Measurements from ENCODE around the gene SULT6B1.
A peak's percentile ranks its signal among the peaks of the same experiment; 100 is the strongest.
"Not testable (repeated sequence)": the region's sequence is repeated elsewhere in the genome, so short reads cannot be mapped to it uniquely, and the experiment has no call there.

Gene SULT6B1

DNA sequence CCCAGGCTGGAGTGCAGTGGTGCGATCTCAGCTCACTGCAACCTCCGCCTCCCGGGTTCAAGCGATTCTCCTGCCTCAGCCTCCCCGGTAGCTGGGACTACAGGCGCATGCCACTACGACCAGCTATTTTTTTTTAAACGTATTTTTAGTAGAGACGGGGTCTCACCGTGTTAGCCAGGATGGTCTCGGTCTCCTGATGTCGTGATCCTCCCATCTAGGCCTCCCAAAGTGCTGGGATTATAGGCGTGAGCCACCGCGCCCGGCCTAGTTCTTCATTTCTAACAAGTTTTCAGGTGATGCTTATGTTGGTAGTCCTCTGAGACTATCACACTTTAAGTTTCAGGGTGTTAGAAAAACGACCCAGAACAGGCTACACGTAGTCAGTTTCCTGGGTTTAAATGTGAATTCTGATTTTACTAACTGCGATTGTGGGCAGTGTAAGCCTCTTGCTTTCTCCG, 7.4 kb upstream of the SULT6B1 start:
- not testable (repeated sequence) for DNase-seq (ENCODE audit: low read depth)

- DNase-seq (ENCODE audit: low read depth): no peak
These were observed 4.1 kb upstream of the SULT6B1 start for GRCh38 chr2:37192551-37192950.

DNA sequence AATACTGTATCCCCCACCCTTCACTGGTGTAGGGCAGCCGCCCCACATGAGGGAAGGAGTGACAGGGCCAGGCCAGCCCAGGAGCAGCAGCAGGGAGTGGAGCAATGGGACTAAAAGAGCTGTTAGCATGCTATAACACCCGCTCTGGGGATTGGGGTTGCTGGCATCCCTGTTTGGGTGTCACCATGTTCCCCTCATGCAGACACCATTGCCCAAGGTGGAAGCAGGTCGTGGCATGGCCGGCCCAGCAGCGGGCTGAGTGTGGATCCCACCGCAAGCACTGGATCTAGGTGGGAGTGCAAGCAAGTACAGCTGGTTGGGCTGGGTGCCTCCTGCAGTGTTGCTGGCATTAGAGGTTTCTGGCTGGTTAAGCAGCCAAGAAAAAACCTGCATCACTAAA, 3.3 kb upstream of the SULT6B1 start:
- no peak for DNase-seq (ENCODE audit: low read depth)

DNA sequence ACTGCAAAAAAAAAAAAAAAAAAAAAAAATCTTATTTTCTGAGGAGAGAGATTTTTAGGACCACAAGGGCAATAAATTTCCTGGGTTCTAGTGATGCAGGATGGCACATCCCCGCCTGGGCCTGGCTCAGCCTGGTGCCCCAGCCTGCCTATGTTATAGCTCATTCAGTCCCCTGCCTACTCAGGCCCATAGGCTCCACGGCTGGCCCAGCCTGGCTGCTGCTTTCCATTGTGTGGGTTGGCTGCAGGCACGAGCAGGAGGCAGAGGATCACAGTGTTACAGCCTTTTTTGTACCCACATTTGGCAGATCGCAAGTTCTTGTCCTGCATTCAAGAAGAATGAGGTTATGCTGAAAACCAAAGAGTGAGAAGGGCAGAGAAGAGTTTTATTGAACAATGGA, 2.8 kb upstream of the SULT6B1 start:
- no peak for DNase-seq (ENCODE audit: low read depth)

DNA sequence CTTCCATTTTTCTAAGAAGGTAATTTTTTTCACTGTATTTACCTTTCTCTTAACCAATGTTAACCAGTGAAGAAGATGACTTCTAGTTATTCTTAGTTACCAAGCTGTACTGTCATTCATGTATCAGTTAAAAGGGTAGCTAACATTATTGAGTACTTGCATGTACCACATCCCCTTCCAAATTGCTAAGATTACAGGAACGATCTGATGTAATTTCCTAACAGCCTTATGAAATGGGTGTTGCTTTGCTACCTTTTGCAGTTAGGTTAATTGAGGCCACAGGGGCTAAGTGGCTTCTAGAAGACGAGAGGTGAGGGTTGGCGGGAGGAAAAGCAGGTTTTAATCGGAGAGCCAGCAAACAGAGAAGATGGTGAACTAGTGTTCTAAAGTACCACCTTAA, 1.8 kb upstream of the SULT6B1 start:
- no peak for DNase-seq (ENCODE audit: low read depth)

- DNase-seq (ENCODE audit: low read depth): peak; percentile 57
These were observed 1.1 kb upstream of the SULT6B1 start for GRCh38 chr2:37189452-37190153.

GRCh38 chr2:37181726-37182684, 6.5 kb downstream of the SULT6B1 start:
- DNase-seq (ENCODE audit: low read depth): no peak

GRCh38 chr2:37180640-37181039, 7.8 kb downstream of the SULT6B1 start:
- DNase-seq (ENCODE audit: low read depth): no peak

DNA sequence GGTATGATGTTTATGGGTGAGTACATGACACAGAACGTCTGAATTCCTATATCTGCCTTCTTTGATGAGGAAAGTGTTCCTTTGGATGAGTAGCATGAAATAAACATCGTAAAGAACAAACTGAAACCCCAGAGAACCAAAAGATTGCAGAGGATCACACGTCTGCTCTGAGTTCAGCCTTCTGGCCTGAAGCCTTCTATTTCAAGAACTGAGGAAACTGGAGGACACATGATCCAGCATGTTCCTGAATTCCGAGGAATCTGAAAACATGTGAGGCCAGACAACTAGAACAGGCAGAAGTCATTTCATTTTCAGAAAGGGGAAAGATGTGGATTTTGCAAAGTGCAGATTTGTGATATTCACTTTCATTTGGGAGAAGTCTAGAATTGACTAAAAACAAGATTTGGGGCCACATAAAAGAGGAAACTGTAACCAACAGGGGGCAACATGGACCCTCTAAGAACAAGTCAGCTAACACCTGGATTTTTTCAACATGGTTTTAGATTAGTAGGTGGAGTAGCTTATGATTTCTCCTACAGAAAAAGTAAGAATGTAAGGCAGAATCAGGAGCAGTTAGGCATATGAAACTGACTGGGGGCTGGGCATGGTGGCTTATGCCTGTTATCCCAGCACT, 8.3 kb downstream of the SULT6B1 start:
- no peak for DNase-seq (ENCODE audit: low read depth)

DNA sequence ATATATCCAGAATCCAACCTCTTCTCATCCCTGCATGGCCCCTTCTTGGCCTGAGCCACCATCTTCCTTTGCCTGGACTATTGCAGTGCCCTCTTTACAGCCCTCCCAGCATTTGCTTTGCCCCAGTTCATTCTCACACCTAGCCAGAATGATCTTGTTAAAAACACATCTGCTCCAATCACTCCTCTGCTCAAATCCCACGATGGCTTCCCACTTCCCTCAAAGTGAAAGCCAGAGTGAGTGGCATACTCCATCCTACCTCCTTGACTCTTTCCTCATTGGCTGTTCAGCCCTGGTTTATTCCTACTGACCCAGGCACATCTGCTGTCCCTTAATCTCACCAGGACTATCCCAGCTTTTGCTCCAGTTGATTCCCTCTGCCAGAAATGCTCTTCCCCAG, 14.7 kb downstream of the SULT6B1 start:
- no peak for DNase-seq (ENCODE audit: low read depth)

- DNase-seq (ENCODE audit: low read depth): no peak
These were observed 16.9 kb downstream of the SULT6B1 start for GRCh38 chr2:37171624-37171950.

DNA sequence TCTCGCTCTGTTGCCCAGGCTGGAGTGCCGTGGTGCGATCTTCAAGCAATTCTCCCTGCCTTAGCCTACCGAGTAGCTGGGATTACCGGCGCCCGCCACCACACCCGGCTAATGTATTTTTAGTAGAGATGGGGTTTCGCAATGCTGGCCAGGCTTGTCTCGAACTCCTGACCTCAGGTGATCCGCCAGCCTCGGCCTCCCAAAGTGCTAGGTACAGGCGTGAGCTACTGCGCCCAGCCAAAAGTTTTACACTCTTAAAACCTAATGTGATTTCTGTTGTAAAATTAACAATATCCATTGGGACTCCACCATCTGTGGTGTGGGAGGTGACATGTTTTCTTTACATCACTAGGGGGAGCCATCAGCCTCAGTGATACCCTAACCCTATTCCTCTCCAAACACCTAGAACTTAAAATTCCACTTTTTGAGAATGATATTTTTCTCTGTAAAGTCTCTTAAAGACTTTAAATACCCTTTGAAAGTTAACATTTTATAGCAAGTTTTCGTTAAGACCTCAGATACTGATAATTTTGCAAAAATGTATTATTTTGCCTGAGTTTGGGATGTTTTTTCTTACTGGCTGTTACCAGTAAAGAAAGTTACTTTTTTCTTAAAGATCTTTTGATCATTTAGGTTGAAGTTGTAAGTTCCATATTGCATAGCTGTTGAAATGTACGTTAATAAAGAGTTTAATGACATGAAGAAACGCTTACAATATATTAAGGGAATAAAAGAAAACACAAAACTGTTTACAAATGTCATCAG, 20.1 kb downstream of the SULT6B1 start:
- no peak for DNase-seq (ENCODE audit: low read depth)

DNA sequence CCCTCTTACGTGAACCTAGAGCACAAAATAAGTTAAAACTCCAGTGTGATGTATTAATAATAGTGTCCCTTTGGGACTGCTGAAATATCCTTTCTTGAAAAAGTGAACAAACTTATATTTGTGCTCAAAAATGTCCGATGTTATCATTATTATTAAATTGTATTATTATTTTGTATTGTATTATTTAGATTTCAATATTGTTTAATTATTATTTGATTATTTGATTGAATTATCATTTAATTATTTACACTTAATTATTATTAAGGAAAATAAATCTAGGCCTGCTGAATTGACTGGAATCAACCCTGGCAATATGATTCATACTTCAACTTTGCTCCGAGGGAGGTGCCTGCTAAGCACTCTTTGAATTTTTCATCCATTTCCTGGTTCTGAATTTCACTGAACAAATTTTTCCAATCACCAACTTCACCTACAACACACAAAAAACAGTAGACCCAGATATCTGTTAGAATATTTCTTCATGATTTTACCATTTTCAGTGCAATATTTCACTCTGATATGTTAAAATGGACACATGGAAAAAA, 20.8 kb downstream of the SULT6B1 start:
- DNase-seq (ENCODE audit: low read depth): no peak

DNA sequence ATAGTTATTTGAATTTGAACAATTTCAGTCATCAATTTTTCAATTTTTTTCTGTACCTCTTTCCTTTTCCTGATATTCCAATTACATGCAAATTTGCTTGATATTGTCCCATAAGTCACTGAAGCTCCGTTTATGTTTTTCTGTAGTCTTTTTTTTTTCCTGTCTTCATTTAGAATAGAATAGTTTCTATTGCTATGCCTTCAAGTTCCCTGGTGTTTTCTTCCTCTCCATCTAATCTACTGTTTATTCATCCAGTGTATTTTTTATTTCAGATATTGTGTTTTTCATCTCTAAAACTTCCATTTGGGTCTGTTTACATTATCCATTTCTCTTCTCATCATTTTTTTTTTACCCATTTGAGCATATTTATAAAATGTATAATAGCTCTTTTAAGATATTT, 23.7 kb downstream of the SULT6B1 start:
- no peak for DNase-seq (ENCODE audit: low read depth)

DNA sequence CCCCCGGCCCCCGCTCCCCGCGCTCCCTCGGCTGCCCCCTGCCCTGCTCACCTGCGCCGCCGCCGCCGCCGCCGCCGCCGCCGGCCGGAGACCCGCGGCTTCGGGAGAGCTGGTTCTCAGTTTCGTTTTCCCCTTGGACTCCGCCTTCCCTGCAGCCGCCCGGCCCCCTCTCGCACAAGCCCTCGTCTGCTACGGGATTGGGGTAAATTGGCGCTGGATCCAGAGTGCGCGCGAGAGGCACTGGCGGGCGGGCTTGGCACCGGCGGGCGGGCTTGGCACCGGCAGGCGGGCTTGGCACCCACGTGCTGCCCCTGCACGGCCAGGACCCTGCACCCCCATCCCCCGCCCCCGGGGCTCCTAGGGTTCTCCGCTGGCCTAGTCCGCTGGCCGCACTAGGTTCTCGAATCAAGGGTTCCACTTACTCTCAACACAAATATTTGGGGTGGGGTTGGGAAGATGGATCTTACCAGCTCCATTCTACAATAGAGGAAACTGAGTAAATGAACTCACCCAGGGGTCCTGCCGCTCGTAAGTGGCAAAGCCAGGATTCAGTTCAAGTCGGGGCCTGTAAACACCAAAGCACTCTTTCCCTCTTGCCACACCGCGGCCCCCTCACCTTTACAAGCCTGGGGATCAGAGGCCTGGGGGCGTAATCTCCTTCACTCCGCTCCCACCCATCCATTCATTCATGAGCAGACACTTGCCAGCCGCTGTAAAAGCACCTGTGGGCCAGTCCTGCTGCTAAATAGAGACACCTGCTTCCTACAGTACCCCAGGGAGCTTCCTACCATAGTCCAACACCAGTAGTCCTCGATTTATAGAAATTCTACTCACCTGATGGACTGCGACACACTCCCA, 31.4 kb downstream of the SULT6B1 start, which contains the start of gene EIF2AK2:
Gene EIF2AK2, minus strand, starts transcription at position 124 of the 858 bp plus-strand sequence. CDS start 9,174 bp downstream, outside the sequence.
- DNase-seq (ENCODE audit: low read depth): peak; percentile 28

DNA sequence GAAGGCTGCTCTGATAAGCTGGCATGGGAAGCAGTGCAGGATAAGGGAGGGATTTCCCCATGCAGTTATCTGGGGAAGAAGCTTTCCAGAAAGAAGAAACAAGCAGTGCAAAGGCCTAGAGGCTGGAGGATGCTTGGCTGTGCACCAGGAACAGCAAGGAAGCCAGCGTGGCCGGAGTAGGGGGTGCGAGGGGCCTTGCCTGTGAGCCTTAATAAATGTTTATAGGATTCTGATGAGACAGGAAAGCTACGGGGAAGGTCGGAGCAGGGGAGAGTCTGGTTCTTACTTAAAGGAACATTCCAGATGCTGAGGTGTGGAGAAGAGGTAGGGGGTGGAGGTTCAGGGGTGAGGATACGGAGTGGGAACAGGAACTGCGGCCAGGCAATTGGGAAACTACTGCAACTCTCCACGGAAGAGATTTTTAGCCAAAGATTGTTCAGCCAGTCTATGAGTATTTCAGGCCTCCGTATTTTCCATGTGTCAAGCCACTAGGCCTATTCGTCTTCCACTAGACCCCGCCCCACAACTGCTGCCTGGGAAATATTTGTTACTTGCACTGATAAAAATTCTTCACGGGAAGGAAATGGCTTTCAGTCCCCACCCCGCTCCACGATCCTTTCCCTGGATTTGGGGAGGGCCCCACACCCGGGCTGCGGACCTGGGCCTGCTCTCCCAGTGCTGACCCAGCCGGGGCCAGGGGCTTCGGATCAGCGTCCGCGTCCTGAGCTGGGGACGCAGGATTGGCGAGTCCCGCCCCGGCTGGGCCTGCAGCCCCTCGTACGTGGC, 32.2 kb downstream of the SULT6B1 start:
- peak; percentile 19 for DNase-seq (ENCODE audit: low read depth)

DNA sequence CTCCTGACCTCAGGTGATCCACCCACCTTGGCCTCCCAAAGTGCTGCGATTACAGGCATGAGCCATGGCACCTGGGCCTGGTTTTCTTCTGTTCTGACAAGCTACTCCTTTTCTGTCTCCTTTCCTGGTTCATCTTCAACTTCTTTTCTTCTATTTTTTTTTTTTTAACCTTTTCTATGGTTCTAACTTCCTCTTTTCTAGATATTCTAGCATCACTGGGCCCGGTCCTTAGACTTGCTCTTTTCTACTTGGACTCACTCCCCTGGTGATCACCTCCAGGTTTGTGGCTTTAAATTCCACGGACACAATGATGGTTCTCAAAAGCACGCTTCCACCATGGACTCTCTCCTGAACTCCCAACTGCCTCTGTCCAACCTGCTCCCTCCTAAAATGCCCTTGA, 33.7 kb downstream of the SULT6B1 start:
- no peak for DNase-seq (ENCODE audit: low read depth)

DNA sequence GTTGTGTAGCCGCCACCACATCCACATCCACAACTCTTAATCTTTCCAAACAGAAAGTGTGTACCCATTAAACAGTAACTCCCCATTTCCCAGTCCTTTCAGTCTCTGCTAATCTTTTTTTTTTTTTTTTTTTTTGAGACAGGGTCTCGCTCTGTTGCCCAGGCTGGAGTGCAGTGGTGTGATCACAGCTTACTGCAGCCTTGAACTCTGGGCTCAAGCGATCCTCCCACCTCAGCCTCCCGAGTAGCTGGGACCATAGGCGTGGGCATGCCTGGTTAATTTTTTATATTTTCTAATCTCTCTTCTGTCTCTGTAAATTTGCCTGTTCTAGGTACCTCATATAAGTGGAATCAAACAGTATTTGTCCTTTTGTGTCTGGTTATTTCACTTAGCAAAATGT, 35.2 kb downstream of the SULT6B1 start:
- DNase-seq (ENCODE audit: low read depth): no peak

DNA sequence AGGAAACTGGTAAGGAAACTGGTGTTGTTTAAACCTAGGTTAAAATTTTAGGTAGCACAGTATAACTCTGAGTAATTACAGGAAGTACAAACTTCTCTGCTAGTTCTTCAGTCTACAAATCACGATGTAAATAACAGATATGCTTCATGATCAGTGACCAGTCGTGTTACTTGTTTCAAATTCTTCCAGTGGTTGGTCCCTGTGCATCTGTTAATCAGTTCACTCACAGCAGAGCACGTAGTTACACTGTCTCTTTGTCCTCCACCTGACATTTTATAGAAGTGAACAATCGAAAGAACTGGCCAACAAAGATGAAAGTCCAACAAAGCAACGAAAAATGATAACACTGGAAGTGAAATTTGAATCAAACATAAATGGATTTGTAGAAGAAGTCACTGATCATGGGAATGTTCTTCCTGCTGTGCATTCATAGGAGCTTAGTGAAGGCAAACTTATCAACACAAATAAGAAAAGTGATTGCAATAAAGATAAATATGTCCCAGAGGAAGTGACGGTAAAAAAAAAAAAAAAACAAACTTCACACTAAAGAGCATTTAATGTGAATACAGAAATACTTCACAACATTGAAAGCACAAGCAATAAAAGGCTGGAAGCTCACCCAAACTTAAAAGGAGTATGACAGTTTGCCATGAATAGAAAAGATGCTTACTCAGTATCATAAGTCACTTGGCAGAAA, 38.7 kb downstream of the SULT6B1 start:
- DNase-seq (ENCODE audit: low read depth): no peak

Data from GM04503 (cell line).